H9 (cell line): Measurements from ENCODE around the gene BIVM. TPM values are rescaled to one million over a fixed set of nuclear protein-coding genes. Genes with fewer than 3 reads are reported as not detected.

Experiments used
- DNase-seq: peaks from one replicate; pipeline ENCODE4 v3.0.0-alpha.2; 2017
- H2AFZ ChIP-seq: one replicate; pipeline ENCODE4 v1.6.1; 2013; ENCODE audit warnings: mild to moderate bottlenecking, low read length, control low read depth, moderate library complexity
- H2AK5ac ChIP-seq: 2 replicates; pipeline ENCODE4 v1.6.1; 2013; ENCODE audit warnings: low read length, control low read depth, mixed read lengths; ENCODE audit not compliant: insufficient read length
- H2BK120ac ChIP-seq: one replicate; pipeline ENCODE4 v1.6.1; 2013; ENCODE audit warnings: low read depth, mild to moderate bottlenecking, low read length, control low read depth, inconsistent platforms; ENCODE audit not compliant: poor library complexity, severe bottlenecking
- H2BK12ac ChIP-seq: 2 replicates; pipeline ENCODE4 v1.6.1; 2013; ENCODE audit warnings: low read length, control low read depth, mixed read lengths, low read depth; ENCODE audit not compliant: insufficient read length
- H2BK15ac ChIP-seq: 2 replicates; pipeline ENCODE4 v1.6.1; 2013; ENCODE audit warnings: low read depth, low read length, control low read depth
- H2BK20ac ChIP-seq: one replicate; pipeline ENCODE4 v1.6.1; 2013; ENCODE audit warnings: low read depth, mild to moderate bottlenecking, low read length, control low read depth, inconsistent platforms; ENCODE audit not compliant: poor library complexity, severe bottlenecking
- H2BK5ac ChIP-seq: 2 replicates; pipeline ENCODE4 v1.6.1; 2013; ENCODE audit warnings: low read length, control low read depth, mixed read lengths; ENCODE audit not compliant: insufficient read length
- H3K14ac ChIP-seq: 2 replicates; pipeline ENCODE4 v1.6.1; 2013; ENCODE audit warnings: low read length, control low read depth; ENCODE audit not compliant: insufficient read depth
- H3K18ac ChIP-seq: 2 replicates; pipeline ENCODE4 v1.6.1; 2013; ENCODE audit warnings: low read depth, mild to moderate bottlenecking, mixed read lengths, low read length, control low read depth; ENCODE audit not compliant: insufficient read length
- H3K23ac ChIP-seq: 2 replicates; pipeline ENCODE4 v1.6.1; 2013; ENCODE audit warnings: low read length, control low read depth, mixed read lengths, low read depth; ENCODE audit not compliant: insufficient read length
- H3K23me2 ChIP-seq: 2 replicates; pipeline ENCODE4 v1.6.1; 2013; ENCODE audit warnings: low read depth, mild to moderate bottlenecking, mixed read lengths, low read length, control low read depth; ENCODE audit not compliant: insufficient read length, poor library complexity, severe bottlenecking
- H3K27ac ChIP-seq: 2 replicates; pipeline ENCODE4 v1.5.1; 2013; ENCODE audit warnings: low read length, control low read depth, mixed read lengths, low read depth; ENCODE audit not compliant: insufficient read length
- H3K27me3 ChIP-seq: 2 replicates; pipeline ENCODE4 v1.6.1; 2013; ENCODE audit warnings: low read length, control low read depth, inconsistent platforms; ENCODE audit not compliant: insufficient read depth
- H3K4ac ChIP-seq: 2 replicates; pipeline ENCODE4 v1.6.1; 2013; ENCODE audit warnings: low read depth, mild to moderate bottlenecking, control low read depth, inconsistent platforms, low read length, moderate library complexity
- H3K4me1 ChIP-seq: 2 replicates; pipeline ENCODE4 v1.6.1; 2013; ENCODE audit warnings: low read length, control low read depth, inconsistent platforms; ENCODE audit not compliant: insufficient read depth
- H3K4me2 ChIP-seq: 2 replicates; pipeline ENCODE4 v1.6.1; 2013; ENCODE audit warnings: low read length, control low read depth, mixed read lengths; ENCODE audit not compliant: insufficient read length, insufficient read depth
- H3K56ac ChIP-seq: 2 replicates; pipeline ENCODE4 v1.6.1; 2013; ENCODE audit warnings: low read depth, mild to moderate bottlenecking, mixed read lengths, low read length, control low read depth; ENCODE audit not compliant: insufficient read length
- H3K79me1 ChIP-seq: 2 replicates; pipeline ENCODE4 v1.6.1; 2013; ENCODE audit warnings: low read depth, mild to moderate bottlenecking, moderate library complexity, low read length, control low read depth, inconsistent platforms; ENCODE audit not compliant: insufficient read depth, poor library complexity, severe bottlenecking
- H3K79me2 ChIP-seq: 2 replicates; pipeline ENCODE4 v1.6.1; 2013; ENCODE audit warnings: low read length, control low read depth, inconsistent platforms; ENCODE audit not compliant: insufficient read depth
- H3K9ac ChIP-seq: 2 replicates; pipeline ENCODE4 v1.6.1; 2013; ENCODE audit warnings: low read length, control low read depth, mixed read lengths; ENCODE audit not compliant: insufficient read length; ENCODE audit errors: extremely low read depth
- H3K9me3 ChIP-seq: one replicate; pipeline ENCODE4 v1.6.1; 2013; ENCODE audit warnings: low read depth, low read length, inconsistent platforms; ENCODE audit not compliant: control insufficient read depth
- H3T11ph ChIP-seq: one replicate; pipeline ENCODE4 v1.6.1; 2013; ENCODE audit warnings: mild to moderate bottlenecking, low read length, control low read depth, inconsistent platforms
- H4K20me1 ChIP-seq: one replicate; pipeline ENCODE4 v1.6.1; 2013; ENCODE audit not compliant: control insufficient read depth, insufficient read length, insufficient read depth
- H4K5ac ChIP-seq: 2 replicates; pipeline ENCODE4 v1.6.1; 2013; ENCODE audit warnings: low read depth, mild to moderate bottlenecking, mixed read lengths, low read length, control low read depth; ENCODE audit not compliant: insufficient read length
- H4K8ac ChIP-seq: replicated peaks from 2 replicates; pipeline ENCODE4 v1.6.1; 2013; ENCODE audit warnings: low read length, control low read depth, mixed read lengths, low read depth; ENCODE audit not compliant: insufficient read length
- H4K91ac ChIP-seq: 2 replicates; pipeline ENCODE4 v1.6.1; 2013; ENCODE audit warnings: low read depth, mild to moderate bottlenecking, moderate library complexity, mixed read lengths, low read length, control low read depth; ENCODE audit not compliant: insufficient read length
- H3K27ac Mint-ChIP-seq, 3 experiments: 2 replicates in 2 of 3; 3 replicates in 1 of 3; pipeline ENCODE4 v1.8.0; 2020 to 2021; ENCODE audit warnings: mixed read lengths in 3 of 3, mild to moderate bottlenecking in 1 of 3, moderate library complexity in 1 of 3
- H3K27me3 Mint-ChIP-seq: 2 replicates; pipeline ENCODE4 v1.8.0; 2021; ENCODE audit warnings: low read depth, mild to moderate bottlenecking, moderate library complexity, mixed read lengths
- H3K36me3 Mint-ChIP-seq, 3 experiments: 2 replicates in 2 of 3; 3 replicates in 1 of 3; pipeline ENCODE4 v1.8.0; 2020 to 2021; ENCODE audit warnings: low read depth in 3 of 3, mixed read lengths in 3 of 3; ENCODE audit not compliant: insufficient read depth in 1 of 3
- H3K4me1 Mint-ChIP-seq, 2 experiments: 2 replicates each; pipeline ENCODE4 v1.8.0; 2020; ENCODE audit warnings: mixed read lengths in 2 of 2
- H3K4me3 Mint-ChIP-seq, 2 experiments: 2 replicates in 1 of 2; 3 replicates in 1 of 2; pipeline ENCODE4 v1.8.0; 2020 to 2021; ENCODE audit warnings: mild to moderate bottlenecking in 2 of 2, mixed read lengths in 2 of 2, moderate library complexity in 1 of 2
- H3K9me3 Mint-ChIP-seq, 2 experiments: 2 replicates in 1 of 2; 3 replicates in 1 of 2; pipeline ENCODE4 v1.8.0; 2020; ENCODE audit warnings: mild to moderate bottlenecking in 2 of 2, mixed read lengths in 2 of 2, moderate library complexity in 1 of 2
- WGBS: extraction: QIAGEN DNeasy Blood & Tissue Kit; methylation state at CpG from one replicate; pipeline ENCODE4 v1.1.7; 2013; ENCODE audit warnings: missing lambda C conversion rate, low lambda C conversion rate, mixed read lengths; ENCODE audit not compliant: insufficient read length; ENCODE audit errors: extremely low coverage; 5-methylcytosine and 5-hydroxymethylcytosine counted together
- total RNA-seq: library from RNA; stranded (reverse); gene quantifications from 2 replicates; pipeline ENCODE4 v1.2.1, GENCODE V29; 2021
- TF ChIP-seq, protein P1 (sequence below): fragments of 200-600 bp; sonication (generic); conservative IDR thresholded peaks from 3 replicates; pipeline ENCODE4 v1.8.0; 2021; ENCODE audit warnings: antibody characterized with exemption, mild to moderate bottlenecking

Gene BIVM
- total RNA-seq, 1 experiment from 2014 or later, result 9.0 TPM

DNA sequence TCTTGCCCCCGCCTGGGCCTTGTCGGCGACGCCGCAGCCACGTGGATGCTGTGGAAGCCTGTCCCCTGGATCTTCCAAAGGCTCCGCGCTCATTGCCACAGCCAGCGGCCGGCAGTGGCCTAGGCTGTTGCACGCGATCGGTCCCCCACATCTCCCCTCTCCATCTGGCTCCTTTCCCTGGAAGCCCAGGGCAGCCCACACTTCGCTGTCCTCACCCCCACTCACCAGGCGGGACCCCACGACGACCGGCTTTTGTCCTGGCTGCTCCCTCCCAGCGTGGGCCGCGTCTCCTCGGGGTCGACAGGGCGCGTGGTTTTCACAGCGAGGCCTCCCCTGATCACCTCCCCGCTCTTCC, 24.7 kb upstream of the BIVM start:
- Histone ChIP-seq H2BK12ac (no peak overlapping the region), H3K9me3 (no peaks in the 10 kb centered on the region), H3K9ac (no peak overlapping the region), H2BK5ac (no peak overlapping the region), H3K18ac (peak overlapping the region; percentile 1), H2AK5ac (no peak overlapping the region), H2BK20ac (no peak overlapping the region), H3K23ac (no peak overlapping the region), H3K4me2 (peak overlapping the region; percentile 87), H4K5ac (no peak overlapping the region), H3K23me2 (peaks cover 5% of the 10 kb centered on the region), H2BK120ac (no peak overlapping the region), H3K27me3 (no peaks in the 10 kb centered on the region; the same call in 1 of the 2 replicates), H3K27ac (no peak overlapping the region), H2AFZ (no peak overlapping the region), H2BK15ac (no peak overlapping the region), H3K56ac (no peak overlapping the region), H3T11ph (no peak overlapping the region), H4K91ac (no peak overlapping the region), H3K79me2 (no peaks in the 10 kb centered on the region), H3K79me1 (no peaks in the 10 kb centered on the region), H3K4ac (no peak overlapping the region), H4K20me1 (no peaks in the 10 kb centered on the region), H3K14ac (peak overlapping the region; percentile 42; the same call in 1 of the 2 replicates), H4K8ac (no peak overlapping the region), H3K4me1 (peaks cover 2% of the 10 kb centered on the region; the same call in 1 of the 2 replicates)
- Mint-ChIP-seq H3K36me3 (peaks cover 0 to 3% (median 0%) of the 10 kb centered on the region in 3 experiments; a peak in 2 of 7 replicates), H3K9me3 (peaks cover 0 to 2% of the 10 kb centered on the region in 2 experiments; a peak in 1 of 5 replicates), H3K27ac (peak overlapping the region; percentile 8 to 71 (median 45); a peak in 3 of 7 replicates), H3K4me1 (peaks cover 10 to 14% of the 10 kb centered on the region in 2 experiments), H3K4me3 (peak overlapping the region; percentile 82 to 83), H3K27me3 (peaks cover 9% of the 10 kb centered on the region)
- no CpG with 5 or more reads among the region's 27 CpGs for WGBS
- no peak for DNase-seq
- TF ChIP-seq, protein P1, sequence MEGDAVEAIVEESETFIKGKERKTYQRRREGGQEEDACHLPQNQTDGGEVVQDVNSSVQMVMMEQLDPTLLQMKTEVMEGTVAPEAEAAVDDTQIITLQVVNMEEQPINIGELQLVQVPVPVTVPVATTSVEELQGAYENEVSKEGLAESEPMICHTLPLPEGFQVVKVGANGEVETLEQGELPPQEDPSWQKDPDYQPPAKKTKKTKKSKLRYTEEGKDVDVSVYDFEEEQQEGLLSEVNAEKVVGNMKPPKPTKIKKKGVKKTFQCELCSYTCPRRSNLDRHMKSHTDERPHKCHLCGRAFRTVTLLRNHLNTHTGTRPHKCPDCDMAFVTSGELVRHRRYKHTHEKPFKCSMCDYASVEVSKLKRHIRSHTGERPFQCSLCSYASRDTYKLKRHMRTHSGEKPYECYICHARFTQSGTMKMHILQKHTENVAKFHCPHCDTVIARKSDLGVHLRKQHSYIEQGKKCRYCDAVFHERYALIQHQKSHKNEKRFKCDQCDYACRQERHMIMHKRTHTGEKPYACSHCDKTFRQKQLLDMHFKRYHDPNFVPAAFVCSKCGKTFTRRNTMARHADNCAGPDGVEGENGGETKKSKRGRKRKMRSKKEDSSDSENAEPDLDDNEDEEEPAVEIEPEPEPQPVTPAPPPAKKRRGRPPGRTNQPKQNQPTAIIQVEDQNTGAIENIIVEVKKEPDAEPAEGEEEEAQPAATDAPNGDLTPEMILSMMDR, result no peak
